Mononuclear cell (primary cell): ENCODE data around the gene CFAP99. TPM values are rescaled to one million over a fixed set of nuclear protein-coding genes. Genes with fewer than 3 reads are reported as not detected.

Experiments used
- H3K27me3 ChIP-seq: 2 replicates; pipeline ENCODE4 v1.6.0; 2011; ENCODE audit warnings: low read length, control low read depth; ENCODE audit not compliant: insufficient read depth
- H3K4me1 ChIP-seq: 2 replicates; pipeline ENCODE4 v1.5.1; 2011; ENCODE audit warnings: mild to moderate bottlenecking, low read length, control low read depth; ENCODE audit not compliant: insufficient read depth
- H3K4me3 ChIP-seq: 2 replicates; pipeline ENCODE4 v1.5.1; 2011; ENCODE audit warnings: mild to moderate bottlenecking, low read length, moderate library complexity
- H3K9me3 ChIP-seq: 2 replicates; pipeline ENCODE4 v1.5.1; 2011; ENCODE audit warnings: low read depth, mild to moderate bottlenecking, control low read depth, low read length
- total RNA-seq: library from RNA; depleted of rRNA; stranded (reverse); fragments of >200 nt; gene quantifications from one replicate; pipeline ENCODE4 v1.2.3, GENCODE V29; 2012

CFAP99 gene
- total RNA-seq, 1 donor = 0.10 TPM

DNA sequence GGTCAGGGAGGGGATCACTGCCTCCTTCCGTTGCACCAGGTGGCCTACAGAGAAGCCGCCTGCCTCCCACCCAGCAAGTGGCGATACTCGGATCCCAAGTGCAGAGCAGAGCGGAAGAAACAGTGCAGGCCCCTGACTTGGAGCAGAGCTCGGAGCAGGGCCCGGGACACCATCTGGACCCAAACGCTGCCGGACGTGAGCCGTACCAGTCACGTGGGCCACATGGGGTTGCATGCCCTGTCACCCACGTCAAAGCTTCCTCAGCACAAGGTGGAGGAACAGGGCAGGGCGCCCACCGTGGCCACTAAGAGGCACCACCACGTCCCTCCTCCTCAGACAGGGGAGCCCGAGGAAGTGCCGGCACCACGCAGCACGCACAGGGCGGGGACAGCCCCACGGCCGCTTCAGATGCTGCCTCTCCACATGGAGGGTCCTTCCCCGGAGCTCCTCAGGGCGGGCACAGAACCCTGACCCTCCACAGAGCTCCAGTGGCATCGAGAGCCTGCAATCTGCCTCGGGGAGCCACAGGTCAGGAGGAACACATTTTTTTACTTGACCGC, 19.0 kb upstream of the CFAP99 start:
- peaks cover 3% of the 10 kb centered on the region for H3K27me3 ChIP-seq
- H3K9me3 ChIP-seq = no peaks in the 10 kb centered on the region
- H3K4me3 ChIP-seq = no peak overlapping the region
- H3K4me1 ChIP-seq = peaks cover 12% of the 10 kb centered on the region

DNA sequence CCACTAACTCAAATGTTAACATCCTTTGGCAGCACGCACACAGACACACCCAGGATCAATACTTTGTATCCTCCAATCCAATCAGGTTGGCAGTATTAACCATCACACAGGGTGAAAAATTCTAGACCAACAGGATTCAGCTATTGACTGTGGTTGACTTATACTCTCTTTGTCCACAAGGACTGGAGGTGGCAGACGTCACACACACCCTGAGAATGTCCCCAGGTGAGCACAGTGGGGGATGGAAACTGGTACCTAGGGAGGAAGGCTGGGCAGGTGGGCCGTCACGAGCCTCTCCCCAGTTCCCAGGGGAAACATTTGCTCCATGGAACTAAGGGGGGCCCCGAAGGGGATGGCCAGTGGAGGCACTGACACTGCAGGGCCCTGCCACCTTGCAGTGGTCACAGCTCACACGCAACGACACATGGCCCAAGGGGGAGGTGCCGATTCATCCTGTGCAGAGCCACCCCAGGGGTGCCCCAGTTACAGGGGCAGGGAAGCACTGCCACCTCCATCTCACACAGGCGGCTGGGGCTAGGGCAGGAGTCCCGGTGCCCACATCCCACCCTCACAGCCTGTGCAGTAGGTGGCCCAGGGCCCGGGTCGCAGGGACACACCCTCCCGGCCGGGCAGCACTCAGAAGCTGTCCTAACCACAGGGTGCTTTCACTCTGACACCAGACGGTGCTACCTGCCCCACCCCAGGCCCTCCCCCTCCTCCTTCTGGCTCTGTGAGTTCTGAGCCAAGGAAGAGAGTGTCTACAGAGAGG, 17.7 kb upstream of the CFAP99 start:
- Histone ChIP-seq H3K27me3 (peaks cover 3% of the 10 kb centered on the region), H3K9me3 (no peaks in the 10 kb centered on the region), H3K4me3 (no peak overlapping the region), H3K4me1 (peaks cover 12% of the 10 kb centered on the region)

DNA sequence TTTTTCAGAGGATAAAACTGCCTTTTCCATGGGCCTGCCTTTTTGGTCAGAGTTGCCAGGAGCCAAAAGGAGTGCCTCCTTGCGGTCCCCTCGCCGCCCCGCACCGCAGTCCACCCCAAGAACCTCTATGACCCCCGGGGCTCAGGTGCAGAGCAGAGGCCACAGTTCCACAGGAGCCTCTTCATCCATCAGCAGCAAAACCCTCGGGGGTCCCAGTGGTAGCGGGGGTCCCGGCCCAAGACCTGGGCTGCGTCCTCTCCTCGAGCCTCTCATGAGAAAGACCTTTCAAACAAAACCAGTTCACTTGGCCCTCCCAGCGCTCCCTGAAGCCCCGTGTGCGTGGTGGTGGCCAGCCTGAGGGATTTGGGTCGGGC, 17.2 kb upstream of the CFAP99 start:
- peaks cover 12% of the 10 kb centered on the region for H3K4me1 ChIP-seq
- no peaks in the 10 kb centered on the region for H3K9me3 ChIP-seq
- no peak overlapping the region for H3K4me3 ChIP-seq
- peaks cover 3% of the 10 kb centered on the region for H3K27me3 ChIP-seq

DNA sequence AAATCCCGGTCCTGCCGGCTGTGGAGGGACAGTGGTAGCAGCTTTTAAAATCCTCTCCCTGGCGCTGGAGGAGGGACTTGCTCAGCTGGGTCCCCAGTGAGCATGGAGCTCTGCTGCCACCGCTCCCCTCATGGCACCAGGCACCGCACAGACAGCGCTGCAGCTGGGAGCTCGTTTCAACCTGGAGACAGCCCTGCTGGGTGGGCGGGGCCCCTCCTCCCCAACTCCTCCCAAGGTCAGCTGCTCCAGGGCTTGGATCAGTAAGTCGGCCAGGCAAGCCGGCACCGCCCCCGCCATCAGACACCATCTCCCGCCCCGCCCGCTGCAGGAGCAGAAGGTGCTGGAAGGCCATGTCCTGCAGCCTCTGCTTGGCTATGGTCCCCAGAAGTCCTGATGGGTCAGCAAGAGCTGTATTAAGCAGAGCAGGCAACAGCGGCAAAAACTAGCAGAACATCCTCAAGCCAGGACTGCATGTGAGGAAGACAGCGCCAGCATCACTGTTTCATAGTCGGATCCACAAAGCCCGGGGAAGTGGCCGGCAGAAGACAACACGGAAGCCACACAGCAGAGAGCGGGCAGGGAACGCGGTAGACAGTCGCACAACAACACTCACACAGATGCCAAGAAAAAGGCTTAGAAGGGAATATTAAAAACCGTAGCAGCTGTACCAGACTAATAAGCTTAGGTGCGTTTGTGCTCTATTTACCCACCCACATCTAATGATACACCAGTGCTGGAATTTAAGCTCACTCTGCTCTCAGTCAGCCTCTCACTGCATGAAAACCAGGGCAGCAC, 16.5 kb upstream of the CFAP99 start:
- H3K27me3 ChIP-seq = peaks cover 3% of the 10 kb centered on the region
- no peak overlapping the region for H3K4me3 ChIP-seq
- H3K9me3 ChIP-seq = no peaks in the 10 kb centered on the region
- H3K4me1 ChIP-seq = peaks cover 12% of the 10 kb centered on the region

DNA sequence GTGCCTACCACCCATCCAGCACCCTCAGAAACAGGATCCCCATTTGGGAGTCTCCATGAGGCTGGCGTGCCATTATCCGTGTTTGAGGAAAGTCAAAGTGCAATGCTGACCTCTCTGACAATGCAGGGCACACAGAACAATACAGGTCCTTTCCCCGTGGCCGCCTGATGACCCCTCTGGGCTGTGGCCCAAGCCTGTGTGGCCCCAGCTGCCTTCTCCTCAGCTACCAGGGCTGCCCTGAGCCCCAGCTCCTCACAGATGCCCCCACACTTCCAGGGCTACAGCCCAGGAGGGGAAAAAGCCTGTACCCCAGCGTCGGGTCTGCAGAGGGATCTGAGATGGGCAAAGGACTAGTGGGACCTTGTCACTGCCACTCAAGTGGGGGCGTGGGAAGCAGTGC, 15.8 kb upstream of the CFAP99 start:
- peaks cover 3% of the 10 kb centered on the region for H3K27me3 ChIP-seq
- H3K4me3 ChIP-seq = no peak overlapping the region
- H3K4me1 ChIP-seq = peaks cover 12% of the 10 kb centered on the region
- H3K9me3 ChIP-seq = no peaks in the 10 kb centered on the region

DNA sequence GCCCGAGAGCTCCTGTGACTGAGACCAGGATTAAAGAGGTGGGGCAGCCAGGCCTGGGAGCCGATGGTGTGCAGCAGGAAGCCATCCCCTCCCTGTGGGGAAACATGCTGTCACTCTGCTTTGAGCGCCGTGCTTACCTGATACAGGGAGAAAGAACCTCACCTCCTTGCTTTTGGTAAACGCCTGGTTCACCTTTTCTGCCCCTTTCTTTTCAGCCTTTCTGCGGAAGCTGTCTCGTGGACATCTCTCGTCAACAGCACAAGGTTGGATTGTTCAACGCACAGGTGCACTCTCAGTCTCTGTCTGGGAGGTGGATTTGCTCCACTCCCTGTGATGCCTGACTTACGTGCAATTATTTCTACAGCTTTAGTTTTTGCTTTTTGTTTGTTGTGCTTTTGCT, 12.3 kb upstream of the CFAP99 start:
- peaks cover 9% of the 10 kb centered on the region for H3K4me1 ChIP-seq

DNA sequence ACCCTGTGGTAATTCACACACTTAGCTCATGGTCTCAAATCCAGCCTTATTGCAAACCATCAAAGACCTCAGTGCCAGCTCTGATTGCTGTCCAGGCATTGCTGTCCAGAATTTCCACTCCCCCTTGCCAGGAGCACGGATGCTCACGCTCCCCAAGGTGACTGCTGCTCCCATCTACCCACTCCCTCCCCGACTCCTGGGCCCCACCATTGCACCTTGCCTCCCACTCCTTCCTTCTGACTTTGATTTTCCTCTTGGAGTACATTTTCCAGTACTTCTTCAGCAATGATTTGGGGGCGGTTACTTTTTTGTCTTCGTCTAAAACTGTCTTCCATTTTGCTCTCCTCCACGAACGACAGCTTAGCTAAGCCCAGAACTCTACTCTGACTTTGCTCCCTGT, 11.8 kb upstream of the CFAP99 start:
- Histone ChIP-seq H3K4me3 (no peak overlapping the region), H3K27me3 (peaks cover 2% of the 10 kb centered on the region), H3K9me3 (no peaks in the 10 kb centered on the region), H3K4me1 (peaks cover 9% of the 10 kb centered on the region)

More for the DNA sequence above, 12.3 kb upstream of the CFAP99 start:
- peaks cover 3% of the 10 kb centered on the region for H3K27me3 ChIP-seq
- no peak overlapping the region for H3K4me3 ChIP-seq
- no peaks in the 10 kb centered on the region for H3K9me3 ChIP-seq

DNA sequence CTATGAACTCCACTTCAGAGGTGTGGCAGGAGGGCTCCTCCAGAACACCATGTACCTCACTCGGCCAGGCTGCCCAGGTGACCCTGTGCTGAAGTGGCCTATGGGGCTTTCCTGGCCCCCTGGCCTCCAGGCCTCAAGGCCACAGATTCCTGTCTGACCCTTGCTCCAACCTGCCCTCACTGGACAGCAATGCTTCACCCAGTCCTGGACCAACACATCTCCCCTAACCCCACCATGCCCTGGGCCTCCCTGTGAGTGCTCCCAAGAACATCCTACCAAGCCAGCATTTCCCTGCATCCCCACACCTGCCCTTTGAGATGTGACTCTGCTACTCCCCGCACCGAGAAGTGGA, 10.8 kb upstream of the CFAP99 start:
- H3K4me3 ChIP-seq = no peak overlapping the region
- no peaks in the 10 kb centered on the region for H3K9me3 ChIP-seq
- H3K27me3 ChIP-seq = no peaks in the 10 kb centered on the region
- H3K4me1 ChIP-seq = peaks cover 18% of the 10 kb centered on the region

DNA sequence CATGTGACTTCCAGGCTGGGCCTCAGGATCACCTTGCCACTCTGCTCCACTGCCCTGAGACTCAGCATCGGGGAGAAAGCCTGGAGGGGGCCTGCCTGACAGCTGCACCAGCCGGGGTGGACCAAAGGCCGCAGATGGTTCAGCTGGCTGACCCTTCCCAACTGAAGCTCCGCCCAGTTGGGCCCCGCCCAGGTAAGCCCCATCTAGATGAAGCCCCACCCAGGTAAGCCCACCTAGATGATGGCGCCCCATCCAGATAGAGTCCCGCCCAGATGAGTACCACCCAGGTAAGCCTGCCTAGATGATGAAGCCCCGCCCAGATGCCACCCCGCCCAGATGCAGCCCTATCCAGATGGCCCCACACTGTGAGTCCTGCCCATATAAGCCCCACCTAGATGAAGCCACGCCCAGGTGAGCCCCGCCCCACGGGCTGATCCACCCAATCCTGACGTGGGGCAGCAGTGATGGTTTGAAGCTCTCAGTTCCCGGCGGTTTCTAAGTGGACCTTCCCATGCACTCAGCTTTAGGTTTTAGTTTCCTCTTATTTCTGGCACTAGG, 10.3 kb upstream of the CFAP99 start:
- Histone ChIP-seq H3K4me3 (no peak overlapping the region), H3K27me3 (no peaks in the 10 kb centered on the region), H3K4me1 (peaks cover 23% of the 10 kb centered on the region), H3K9me3 (no peaks in the 10 kb centered on the region)

DNA sequence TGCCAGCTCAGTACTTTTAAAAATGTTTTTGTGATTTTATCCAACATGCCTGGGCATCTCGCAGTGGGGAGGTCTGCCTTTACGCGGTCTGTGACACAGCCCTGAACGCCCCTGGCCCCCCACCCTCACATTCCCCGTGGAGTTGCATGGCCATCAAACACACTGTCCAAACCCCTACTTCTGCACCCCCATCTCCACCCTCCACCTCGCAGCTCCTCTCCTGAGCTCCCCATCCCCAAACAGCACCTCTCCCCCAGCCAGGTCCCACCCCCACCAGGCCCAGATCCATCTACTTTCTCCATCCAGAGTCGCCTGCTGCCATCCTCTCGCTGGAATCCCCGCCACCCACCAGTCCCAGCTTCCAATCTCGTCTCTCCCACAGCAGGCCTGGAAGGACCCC, 9.8 kb upstream of the CFAP99 start:
- Histone ChIP-seq H3K4me3 (no peak overlapping the region), H3K4me1 (peaks cover 28% of the 10 kb centered on the region), H3K27me3 (no peaks in the 10 kb centered on the region), H3K9me3 (no peaks in the 10 kb centered on the region)

DNA sequence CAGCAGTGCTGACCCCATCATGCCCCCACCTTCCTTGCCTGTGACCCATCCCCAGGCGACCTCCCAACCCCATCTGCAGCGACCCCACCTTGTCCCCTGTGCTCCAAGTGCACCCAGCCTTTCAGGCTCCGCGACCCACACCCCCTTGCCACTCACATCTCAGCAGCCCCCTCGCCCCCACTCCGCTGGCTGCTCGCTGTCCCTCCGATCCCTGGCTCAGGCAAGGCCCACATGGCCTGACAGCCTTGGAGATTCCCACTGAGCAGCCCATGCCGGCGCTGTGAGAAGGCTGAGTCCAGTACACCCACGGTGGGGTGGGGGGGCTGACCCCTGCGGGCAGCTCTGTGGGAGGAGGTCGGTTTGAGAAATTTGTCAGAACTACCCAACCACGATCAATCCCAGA, 9.4 kb upstream of the CFAP99 start:
- no peak overlapping the region for H3K4me3 ChIP-seq
- no peaks in the 10 kb centered on the region for H3K9me3 ChIP-seq
- H3K4me1 ChIP-seq = peaks cover 32% of the 10 kb centered on the region
- peaks cover under 1% of the 10 kb centered on the region for H3K27me3 ChIP-seq

DNA sequence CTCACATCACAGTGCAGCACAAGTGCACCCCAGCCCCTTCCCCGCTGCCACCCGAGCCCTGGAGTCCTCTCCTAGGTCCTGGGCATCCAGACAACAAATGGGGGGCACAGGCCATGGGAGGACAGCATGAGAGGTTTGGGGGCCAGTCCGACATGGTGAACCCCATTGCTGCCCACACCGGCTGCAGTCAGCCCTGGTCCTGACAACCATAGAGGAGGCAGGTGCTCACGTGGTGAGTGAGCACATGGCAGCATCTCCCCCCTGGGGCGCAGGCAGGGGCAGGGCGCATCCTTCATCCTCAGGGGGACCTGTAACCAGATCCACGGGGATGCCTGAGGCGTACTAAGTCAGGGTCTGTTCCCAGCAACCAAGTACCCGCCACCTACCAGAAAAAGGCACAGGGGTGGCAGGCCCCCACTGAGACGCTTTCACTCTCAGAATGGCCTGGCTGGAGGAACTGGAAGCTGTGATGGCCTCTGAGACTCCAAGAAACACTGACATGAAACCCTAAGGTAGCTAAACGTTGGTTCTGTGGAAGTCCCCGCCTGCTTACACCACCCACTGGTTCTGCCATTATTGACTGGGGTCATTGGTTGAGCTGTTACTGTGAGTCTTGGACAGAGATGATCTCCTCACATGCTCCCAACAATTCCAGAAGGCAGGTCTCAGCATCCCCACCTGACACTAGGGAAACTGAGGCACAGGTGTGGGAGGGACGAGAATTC, 6.8 kb upstream of the CFAP99 start:
- Histone ChIP-seq H3K4me1 (peaks cover 50% of the 10 kb centered on the region), H3K27me3 (peaks cover 20% of the 10 kb centered on the region), H3K9me3 (no peaks in the 10 kb centered on the region), H3K4me3 (no peak overlapping the region)

DNA sequence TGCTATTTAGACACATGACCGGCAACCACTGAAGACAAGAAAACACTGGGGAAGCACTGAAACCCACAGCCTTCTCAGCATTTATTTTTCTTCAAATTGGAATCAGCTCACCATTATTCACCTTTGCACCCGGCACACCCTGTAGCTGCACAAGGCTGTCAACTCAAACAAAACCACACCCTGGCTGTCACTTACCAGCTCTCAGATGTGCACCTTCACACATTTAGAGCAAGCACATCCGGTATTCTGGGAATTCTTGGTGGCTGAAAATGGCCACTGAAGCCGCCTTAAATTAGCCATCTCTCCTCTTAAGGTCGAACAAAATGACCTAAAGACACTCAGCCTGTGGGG, 6.2 kb upstream of the CFAP99 start:
- Histone ChIP-seq H3K4me1 (peaks cover 53% of the 10 kb centered on the region), H3K4me3 (peak overlapping the region; percentile 17), H3K27me3 (peaks cover 22% of the 10 kb centered on the region), H3K9me3 (no peaks in the 10 kb centered on the region)

DNA sequence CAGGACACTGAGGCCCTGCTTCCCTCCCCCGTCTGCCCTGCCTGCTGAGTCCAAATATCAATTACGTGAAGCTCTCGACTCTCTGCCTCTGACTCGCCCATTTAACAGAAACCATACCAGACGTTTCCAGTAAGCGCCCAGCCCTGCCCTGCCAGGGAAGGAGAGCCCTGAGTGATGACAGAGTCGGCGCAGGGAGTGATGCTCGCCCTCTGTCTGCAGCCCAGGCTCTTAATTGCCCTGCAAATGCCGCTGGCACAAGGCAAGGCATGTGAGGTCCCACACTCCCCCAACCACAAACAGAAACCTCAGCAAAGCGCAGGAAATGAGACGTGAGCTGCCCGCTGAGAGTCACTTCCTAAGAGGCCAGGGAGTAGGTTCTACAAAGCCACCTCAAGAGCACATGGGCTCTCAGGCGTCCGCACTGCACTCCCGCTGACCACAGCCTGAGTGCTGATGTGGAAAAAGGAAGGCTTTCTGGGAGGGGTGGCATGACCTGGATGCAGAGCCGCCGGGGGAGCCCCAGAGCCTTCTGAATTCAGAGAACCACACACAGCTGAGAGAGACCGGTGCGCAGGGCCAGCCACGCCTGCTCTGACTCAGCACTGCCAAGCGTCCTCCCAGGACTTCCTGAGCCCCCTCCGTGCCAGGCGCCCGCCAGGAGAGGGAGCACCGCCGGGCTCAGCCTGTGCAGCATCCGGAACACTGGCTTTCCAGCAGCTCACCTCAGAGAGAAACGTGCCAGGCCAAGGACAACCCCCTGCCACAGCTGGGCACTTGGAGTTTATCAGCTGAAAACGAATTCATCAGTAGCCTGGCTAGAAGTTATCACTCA, 5.7 kb upstream of the CFAP99 start:
- H3K9me3 ChIP-seq = no peaks in the 10 kb centered on the region
- H3K4me3 ChIP-seq = peak overlapping the region; percentile 17
- H3K4me1 ChIP-seq = peaks cover 59% of the 10 kb centered on the region
- H3K27me3 ChIP-seq = peaks cover 28% of the 10 kb centered on the region
